ENCODE measurements around the gene TMEM117.

The TMEM117 gene

GRCh38 chr12:44295958-44296623, 460.2 kb downstream of the TMEM117 start:
- TF ChIP-seq, protein P1, sequence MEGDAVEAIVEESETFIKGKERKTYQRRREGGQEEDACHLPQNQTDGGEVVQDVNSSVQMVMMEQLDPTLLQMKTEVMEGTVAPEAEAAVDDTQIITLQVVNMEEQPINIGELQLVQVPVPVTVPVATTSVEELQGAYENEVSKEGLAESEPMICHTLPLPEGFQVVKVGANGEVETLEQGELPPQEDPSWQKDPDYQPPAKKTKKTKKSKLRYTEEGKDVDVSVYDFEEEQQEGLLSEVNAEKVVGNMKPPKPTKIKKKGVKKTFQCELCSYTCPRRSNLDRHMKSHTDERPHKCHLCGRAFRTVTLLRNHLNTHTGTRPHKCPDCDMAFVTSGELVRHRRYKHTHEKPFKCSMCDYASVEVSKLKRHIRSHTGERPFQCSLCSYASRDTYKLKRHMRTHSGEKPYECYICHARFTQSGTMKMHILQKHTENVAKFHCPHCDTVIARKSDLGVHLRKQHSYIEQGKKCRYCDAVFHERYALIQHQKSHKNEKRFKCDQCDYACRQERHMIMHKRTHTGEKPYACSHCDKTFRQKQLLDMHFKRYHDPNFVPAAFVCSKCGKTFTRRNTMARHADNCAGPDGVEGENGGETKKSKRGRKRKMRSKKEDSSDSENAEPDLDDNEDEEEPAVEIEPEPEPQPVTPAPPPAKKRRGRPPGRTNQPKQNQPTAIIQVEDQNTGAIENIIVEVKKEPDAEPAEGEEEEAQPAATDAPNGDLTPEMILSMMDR (IDR thresholded peaks at IDR 0.05; ENCODE audit: low read depth, low read length): no peak
- DNase-seq (ENCODE audit: low read depth in 2 of 2): no peak
- H3K4me3 ChIP-seq (replicated peaks in 1 of 2; ENCODE audit: low read depth in 2 of 2, low read length in 2 of 2): no peak overlapping the region

DNA sequence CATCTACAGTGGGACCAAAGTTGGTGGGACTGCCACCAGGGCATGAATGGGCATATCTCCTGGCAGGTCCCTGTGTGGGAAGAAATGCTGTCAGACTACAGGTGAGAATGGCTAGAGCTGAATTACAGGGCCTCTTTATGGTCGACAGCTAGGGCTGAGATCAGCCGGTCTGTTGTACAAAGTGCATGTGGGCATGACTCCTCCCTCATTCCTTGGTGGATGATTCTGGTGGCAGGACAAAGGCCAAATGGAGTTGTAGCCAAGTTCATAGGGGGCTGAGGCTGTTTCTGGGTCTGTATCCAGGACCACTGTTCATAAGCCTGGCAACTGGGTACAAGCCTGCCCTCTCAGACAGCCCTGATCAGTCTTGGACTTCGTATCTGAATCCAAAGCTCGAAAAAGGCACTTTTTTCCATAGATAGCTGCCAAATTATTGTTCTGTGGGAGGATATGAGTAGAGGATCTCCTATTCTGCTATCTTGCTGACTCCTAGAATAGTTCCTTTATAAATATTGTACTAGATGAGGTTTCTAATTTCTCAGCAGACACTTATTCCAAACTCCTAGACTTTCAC, 460.8 kb downstream of the TMEM117 start:
- H3K4me3 ChIP-seq (replicated peaks in 1 of 2; ENCODE audit: low read depth in 2 of 2, low read length in 2 of 2): no peak overlapping the region
- DNase-seq (ENCODE audit: low read depth in 2 of 2): no peak
- TF ChIP-seq, protein P1 (IDR thresholded peaks at IDR 0.05; ENCODE audit: low read depth, low read length): no peak

DNA sequence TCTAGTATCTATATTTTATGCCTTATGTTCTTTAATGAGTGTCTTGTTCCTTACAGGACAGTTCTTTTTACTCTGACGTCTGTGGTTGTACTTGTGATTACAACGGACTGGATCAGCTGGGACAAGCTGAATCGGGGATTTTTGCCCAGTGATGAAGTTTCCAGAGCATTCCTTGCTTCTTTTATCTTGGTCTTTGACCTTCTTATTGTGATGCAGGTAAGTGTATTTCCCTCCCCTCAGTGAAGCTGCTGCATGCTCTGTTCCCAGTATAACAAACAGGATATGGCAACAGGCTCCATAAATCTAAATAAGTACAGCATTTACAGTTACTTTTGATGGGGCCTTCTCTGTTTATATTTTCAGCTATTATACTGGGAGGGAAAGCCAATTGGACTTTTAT, 463.6 kb downstream of the TMEM117 start:
- TF ChIP-seq, protein P1 (IDR thresholded peaks at IDR 0.05; ENCODE audit: low read depth, low read length): no peak

DNA sequence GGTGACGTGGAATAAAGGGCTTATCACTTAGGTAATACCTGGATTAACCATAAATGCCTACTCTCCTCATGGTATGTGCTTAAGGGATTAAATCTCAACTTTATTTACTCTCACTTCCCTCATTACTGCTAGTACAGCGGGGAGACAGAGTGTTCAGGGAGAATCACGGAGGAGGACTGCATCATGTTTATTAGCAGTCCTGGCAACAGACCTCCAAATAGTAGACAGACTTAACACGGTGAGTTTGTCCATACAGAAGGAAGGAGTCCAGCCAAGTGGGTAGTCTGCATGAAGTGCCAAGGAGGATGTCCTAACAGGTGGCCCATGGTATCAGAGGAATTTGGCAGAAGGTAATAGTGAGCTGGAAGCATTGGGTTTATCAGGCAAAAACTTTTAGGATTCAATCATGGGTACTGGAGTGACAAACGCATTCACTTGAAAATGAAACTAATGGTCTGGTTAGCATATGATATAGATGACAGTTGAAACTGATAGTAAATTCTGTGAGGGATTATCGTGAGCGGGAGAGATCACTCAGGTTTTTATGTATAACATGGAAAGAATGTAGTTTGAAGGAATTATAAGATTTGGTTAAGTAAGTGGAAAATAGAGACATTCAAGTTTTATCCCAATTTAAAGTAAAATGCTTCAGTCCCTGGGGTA, 471.8 kb downstream of the TMEM117 start:
- no peak overlapping the region for H3K4me3 ChIP-seq (replicated peaks in 1 of 2; ENCODE audit: low read depth in 2 of 2, low read length in 2 of 2)
- TF ChIP-seq, protein P1 (IDR thresholded peaks at IDR 0.05; ENCODE audit: low read depth, low read length): no peak
- peak in 1 of 2 donors; percentile 7 for DNase-seq (ENCODE audit: low read depth in 2 of 2)

More for the DNA sequence above, 463.6 kb downstream of the TMEM117 start:
- DNase-seq (ENCODE audit: low read depth in 2 of 2): no peak
- no peak overlapping the region for H3K4me3 ChIP-seq (replicated peaks in 1 of 2; ENCODE audit: low read depth in 2 of 2, low read length in 2 of 2)

- TF ChIP-seq, protein P1 (IDR thresholded peaks at IDR 0.05; ENCODE audit: low read depth, low read length): no peak
- DNase-seq (ENCODE audit: low read depth in 2 of 2): no peak
- H3K4me3 ChIP-seq (replicated peaks in 1 of 2; ENCODE audit: low read depth in 2 of 2, low read length in 2 of 2): no peak overlapping the region
Measured at GRCh38 chr12:44313188-44313587, 477.3 kb downstream of the TMEM117 start.

DNA sequence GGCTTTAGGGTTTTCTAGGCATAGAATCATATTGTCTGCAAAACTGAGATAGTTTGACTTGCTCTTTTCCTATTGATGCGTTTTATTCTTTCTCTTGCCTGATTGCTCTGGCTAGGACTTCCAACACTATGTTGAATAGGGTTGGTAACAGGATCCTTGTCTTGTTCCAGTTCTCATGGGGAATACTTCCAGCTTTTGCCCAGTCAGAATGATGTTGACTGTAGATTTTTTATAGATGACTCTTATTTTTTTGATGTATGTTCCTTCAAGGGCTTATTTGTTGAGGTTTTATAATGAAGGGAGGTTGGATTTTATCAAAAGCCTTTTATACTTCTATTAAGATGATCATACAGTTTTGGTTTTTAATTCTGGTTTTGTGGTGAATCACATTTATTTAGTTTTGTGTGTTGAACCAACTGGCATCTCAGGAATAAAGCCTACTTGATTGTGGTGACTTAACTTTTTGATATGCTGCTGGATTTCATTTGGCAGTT, 478.2 kb downstream of the TMEM117 start:
- H3K4me3 ChIP-seq (replicated peaks in 1 of 2; ENCODE audit: low read depth in 2 of 2, low read length in 2 of 2): no peak overlapping the region
- no peak for DNase-seq (ENCODE audit: low read depth in 2 of 2)
- TF ChIP-seq, protein P1 (IDR thresholded peaks at IDR 0.05; ENCODE audit: low read depth, low read length): no peak
